ENCODE measurements around the gene ETV2.

GRCh38 chr19:35665157-35665556, 23.6 kb downstream of the ETV2 start:
- TF ChIP-seq CTCF (IDR thresholded peaks at IDR 0.05) (no peak), POLR2A (IDR thresholded peaks at IDR 0.05) (no peak), EP300 (IDR thresholded peaks at IDR 0.05) (no peak)

Data from ovary (tissue), 3 donors.